Lower leg skin (tissue), 3 donors: ENCODE results near the gene HOXC6.

Experiments used
- POLR2A ChIP-seq, 2 donors: fragments of 450-650 bp; IDR thresholded peaks; one replicate each; pipeline ENCODE4 v1.6.1; 2016 to 2017; ENCODE audit warnings: antibody characterized with exemption in 2 of 2, mild to moderate bottlenecking in 1 of 2, moderate library complexity in 1 of 2
- TF ChIP-seq, protein P1 (sequence below), 3 donors: fragments of 450-650 bp; IDR thresholded peaks; one replicate each; pipeline ENCODE4 v1.5.1; 2016; ENCODE audit warnings: antibody characterized with exemption in 3 of 3, mild to moderate bottlenecking in 3 of 3, moderate library complexity in 2 of 3

DNA sequence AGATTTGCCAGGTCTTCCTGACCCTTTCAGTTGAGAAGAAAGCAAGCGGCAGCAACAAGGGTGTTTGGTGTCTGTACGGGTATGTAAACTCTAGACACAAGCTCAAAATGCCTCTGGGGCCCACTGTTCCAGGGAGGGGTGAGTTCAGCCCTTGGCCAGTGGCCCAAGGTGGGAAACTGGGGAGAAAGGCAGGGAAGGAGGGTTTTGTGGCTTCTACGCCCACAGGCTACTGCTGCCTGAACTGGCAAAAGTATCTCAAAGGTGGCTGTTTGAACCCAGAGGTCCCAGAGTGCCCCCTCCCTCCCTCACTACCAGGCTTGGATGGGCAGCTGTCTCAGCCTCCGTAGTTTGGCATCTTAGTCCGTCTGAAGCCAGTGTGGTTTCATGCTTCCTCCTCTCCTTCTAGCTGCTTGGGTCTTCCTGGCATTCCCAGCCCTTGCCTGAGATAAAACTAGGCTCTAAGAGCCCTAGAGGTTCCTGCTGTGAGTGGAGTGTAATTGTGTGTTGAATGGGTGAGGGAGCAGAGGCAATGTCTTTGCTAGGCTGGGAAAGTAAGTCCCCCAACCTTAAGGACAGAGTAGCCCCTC lies 10.1 kb downstream of the HOXC6 start:
- TF ChIP-seq, protein P1, sequence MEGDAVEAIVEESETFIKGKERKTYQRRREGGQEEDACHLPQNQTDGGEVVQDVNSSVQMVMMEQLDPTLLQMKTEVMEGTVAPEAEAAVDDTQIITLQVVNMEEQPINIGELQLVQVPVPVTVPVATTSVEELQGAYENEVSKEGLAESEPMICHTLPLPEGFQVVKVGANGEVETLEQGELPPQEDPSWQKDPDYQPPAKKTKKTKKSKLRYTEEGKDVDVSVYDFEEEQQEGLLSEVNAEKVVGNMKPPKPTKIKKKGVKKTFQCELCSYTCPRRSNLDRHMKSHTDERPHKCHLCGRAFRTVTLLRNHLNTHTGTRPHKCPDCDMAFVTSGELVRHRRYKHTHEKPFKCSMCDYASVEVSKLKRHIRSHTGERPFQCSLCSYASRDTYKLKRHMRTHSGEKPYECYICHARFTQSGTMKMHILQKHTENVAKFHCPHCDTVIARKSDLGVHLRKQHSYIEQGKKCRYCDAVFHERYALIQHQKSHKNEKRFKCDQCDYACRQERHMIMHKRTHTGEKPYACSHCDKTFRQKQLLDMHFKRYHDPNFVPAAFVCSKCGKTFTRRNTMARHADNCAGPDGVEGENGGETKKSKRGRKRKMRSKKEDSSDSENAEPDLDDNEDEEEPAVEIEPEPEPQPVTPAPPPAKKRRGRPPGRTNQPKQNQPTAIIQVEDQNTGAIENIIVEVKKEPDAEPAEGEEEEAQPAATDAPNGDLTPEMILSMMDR (IDR thresholded peaks at IDR 0.05), result no peak
- TF ChIP-seq POLR2A (IDR thresholded peaks at IDR 0.05), result no peak
